Dermis blood vessel endothelial cell (primary cell): ENCODE measurements around the gene C2orf78. TPM values are rescaled to one million over a fixed set of nuclear protein-coding genes. Genes with fewer than 3 reads are reported as not detected.
"Not testable (repeated sequence)": the region's sequence is repeated elsewhere in the genome, so short reads cannot be mapped to it uniquely, and the experiment has no call there.

Source experiments
- DNase-seq: peaks from one replicate; pipeline ENCODE4 v3.0.0; 2010
- total RNA-seq: library from RNA; depleted of rRNA; stranded (reverse); fragments of >200 nt; gene quantifications from 2 replicates; pipeline ENCODE4 v1.2.3, GENCODE V29; 2014

The C2orf78 gene
- not detected in 2 replicates for total RNA-seq

- not testable (repeated sequence) for DNase-seq
Observed at GRCh38 chr2:73783883-73784282, at the start of gene C2orf78. TSS of gene C2orf78 (plus strand) at chr2:73784183. CDS start at chr2:73784310, 127 bp downstream.

- no peak for DNase-seq
Observed at GRCh38 chr2:73736378-73736777, 47.6 kb upstream of the C2orf78 start.

DNA sequence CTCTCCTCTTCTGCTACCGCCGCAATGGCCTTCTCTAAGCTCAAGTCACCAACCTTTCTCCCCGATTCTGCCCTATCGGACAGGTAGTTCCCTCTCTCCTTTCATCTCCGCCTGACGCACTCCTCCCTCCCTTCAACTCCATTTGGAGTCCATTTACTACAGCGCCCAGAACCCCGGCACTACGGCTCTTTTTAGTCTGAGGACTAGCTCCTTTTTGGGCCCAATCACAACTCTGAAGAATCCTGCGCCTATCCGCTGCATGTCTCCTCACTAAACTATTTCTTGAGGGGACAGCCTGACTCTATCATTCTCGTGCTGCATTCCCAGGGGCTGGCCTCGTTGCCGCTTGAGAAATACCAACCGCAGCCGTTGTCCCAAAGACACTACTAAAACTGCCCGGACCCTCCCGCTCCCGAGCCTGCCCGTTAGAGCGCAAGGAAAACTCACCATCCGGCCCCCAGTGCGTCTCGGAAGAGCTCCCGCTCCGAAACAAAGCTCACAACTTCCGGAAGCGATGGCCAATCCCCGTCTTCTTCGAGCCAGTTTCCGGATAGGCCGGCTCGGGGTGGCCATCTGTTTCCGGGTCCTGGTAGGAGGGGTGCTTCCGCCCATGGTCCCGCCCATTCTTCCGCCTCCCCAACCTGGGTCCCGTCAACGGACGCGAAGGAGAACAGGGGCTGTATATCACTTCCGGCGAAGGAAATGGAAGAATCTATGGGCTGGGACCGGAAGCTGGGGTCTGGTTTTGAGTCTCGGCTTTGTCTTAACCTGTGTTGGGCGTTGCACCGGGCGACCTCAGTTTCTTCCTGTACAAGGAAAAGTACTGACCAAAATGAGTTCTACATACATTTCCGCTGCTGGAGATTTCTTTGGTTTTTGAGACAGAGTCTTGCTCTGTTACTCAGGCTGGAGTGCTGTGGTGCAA is 46.9 kb upstream of the C2orf78 start, which contains the start of gene TPRKB:
Gene TPRKB (minus strand): TSS at position 491 of the 925 bp plus-strand sequence. CDS start 2,776 bp downstream, outside the sequence.
- DNase-seq, result peak; percentile 98

DNA sequence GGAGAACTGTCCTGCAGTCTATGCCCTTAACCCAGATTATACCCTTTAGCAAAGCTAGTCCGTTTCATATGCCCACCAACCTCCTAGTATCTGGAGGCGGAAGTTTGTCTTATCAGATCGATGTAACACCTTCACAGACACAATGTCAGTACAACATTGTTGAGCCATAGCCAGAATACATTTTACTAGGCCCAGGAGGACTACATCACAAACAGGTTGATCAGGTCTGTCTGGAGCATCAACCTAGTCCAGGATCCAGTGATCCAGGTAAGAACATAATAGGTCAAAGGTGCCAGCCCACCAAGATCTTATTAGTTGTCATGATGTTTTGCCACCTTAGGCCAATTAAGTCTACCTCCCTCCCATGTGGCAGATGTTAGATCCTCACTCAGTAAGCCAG is 44.9 kb upstream of the C2orf78 start:
- no peak for DNase-seq

DNA sequence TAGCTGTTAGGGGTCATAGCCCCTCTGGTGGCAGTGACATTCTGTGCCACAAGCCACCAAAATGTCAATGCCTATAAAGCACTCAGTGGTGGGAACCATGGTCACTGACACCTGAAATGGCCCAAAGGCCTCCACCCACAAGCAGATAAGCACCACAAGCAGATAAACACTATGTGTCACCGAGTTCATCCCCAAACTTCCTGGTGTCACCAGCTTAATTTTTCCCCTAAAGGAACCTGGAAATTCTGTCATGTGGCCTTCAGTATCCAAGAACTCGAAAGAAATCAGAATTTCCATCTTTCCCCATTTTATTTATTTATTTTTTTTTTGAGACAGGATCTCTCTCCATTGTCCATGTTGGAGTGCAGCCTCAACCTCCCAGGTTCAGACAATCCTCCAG is 43.2 kb upstream of the C2orf78 start:
- DNase-seq, result no peak

DNA sequence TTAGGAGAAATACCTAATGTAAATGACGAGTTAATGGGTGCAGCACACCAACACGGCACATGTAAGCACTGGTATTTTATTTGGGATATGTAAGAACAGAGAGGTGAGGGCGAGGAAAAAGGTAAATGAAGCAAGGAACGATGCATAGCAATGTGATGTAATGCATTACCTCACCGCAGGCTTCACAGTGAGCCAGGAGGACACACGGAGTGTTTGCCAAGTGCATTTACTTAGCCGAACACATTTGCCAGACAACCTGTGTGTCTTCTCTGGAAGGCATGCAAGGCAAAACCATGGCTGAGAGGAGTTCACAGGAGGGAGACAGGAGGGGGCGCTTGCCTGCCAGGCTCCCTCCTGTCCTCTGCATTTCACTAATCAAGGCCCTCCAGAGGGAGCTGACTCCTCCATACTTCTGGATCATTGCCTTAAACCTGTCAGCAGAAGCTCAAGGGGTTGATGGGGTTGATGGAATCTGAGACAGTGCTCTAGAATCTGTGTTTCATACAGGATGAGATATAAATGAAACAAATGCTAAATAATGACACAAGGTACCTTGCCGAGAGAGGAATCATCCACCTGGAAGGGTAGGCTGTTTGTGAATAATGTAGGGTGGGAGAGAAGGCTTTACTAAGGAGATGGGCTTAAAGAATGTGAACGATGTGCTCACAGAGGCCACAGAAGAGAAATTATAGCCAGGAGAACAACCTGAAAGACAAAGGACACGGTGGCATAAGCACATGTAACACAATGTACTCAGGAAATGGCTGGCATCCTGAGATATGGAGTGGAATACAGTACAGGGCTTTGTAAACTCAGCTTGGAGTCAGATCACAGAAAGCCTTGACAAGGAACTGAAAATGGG is 37.7 kb upstream of the C2orf78 start:
- peak; percentile 90 for DNase-seq

DNA sequence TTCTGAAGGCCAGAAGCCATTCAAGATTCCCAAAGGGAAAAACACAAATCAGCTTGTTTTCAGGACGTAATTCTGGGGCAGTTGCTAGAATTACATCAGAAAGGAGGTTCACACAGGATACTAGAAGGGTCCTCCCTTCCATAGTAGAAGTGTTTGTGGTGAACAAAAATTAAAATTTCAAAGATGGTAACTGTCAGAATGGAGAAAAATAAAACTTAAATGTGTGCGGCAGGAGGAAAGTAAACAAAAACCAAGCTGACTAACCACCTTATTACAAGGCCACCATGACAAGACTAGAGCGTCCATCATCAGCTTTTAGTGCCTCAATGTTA is 37.1 kb upstream of the C2orf78 start:
- no peak for DNase-seq

DNA sequence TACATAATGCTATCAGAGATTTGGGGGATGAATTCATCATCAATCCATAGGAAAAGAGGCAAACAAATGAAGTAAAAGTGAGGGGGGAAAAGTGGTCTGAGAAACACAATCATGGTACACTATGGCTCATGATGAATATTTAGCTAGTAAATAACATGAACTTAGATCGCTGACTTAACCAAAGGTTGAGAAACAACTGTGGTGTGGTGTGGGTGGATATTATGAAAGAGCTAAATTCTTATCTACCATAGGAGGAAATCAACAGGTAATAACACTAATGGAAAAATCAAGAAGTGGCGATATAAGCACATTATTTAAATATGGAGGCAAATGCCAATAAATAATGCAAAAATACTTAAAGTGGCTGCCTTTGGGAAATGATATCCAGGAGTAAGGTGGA is 34.7 kb upstream of the C2orf78 start:
- DNase-seq, result no peak

- not testable (repeated sequence) for DNase-seq
Observed at GRCh38 chr2:73754332-73754731, 29.7 kb upstream of the C2orf78 start.

DNA sequence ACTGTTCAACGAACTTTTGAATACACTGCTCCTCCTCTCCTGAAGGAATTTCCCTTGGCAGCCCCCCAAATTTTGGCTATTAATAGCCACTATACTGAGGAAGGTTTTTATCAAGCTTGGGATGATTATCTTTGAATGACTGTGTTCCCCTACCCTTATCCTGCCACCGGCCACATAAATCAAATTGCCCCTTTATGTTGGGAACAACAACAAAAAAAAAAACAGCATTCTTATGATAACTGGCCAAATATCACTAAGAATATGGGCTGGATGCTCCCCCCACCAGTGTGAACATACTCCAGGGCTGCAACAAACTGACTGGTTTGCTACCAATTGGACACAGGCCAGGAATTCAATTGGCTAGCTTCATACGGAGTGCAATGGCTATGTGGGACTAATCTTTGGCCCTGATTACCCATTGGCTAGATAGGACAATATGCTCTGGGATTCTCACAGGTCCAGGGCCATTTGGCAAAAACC is 24.7 kb upstream of the C2orf78 start:
- peak; percentile 89 for DNase-seq

DNA sequence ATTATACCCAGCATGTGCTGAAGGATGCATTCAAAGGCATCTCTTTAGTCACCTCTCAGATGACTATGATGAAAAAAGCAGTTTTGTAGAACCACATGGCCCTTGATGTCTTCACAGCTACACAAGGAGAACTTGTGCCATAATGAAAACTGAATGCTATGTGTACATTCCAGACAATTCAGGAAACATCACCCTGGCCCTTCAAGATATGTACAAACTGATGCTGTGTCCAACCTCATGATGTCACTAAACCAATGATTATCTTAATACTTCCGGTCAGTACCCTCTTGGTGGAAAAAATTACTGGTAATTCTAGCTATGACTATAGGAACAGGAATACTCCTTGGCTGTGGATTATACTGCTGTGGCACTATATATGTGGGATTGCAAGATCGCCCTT is 24.1 kb upstream of the C2orf78 start:
- peak; percentile 27 for DNase-seq

- no peak for DNase-seq
Observed at GRCh38 chr2:73762571-73762970, 21.4 kb upstream of the C2orf78 start.

DNA sequence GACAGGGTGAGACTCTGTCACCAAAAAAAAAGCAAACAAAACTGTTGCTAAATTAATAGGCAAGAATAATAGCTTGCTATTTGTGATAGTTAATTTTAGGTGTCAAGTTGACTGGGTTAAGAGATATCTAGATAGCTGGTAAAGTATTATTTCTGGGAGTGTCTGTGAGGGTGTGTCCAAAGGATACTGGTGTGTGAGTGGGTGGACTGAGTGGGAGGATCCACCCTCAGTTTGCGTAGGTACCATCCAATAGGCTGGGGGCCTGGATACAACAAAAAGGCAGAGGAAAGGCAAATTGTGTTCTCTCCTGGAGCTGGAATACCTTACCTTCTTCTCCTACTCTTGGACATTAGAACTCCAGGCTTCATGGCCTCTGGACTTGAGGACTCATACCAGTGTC is 19.0 kb upstream of the C2orf78 start:
- no peak for DNase-seq

DNA sequence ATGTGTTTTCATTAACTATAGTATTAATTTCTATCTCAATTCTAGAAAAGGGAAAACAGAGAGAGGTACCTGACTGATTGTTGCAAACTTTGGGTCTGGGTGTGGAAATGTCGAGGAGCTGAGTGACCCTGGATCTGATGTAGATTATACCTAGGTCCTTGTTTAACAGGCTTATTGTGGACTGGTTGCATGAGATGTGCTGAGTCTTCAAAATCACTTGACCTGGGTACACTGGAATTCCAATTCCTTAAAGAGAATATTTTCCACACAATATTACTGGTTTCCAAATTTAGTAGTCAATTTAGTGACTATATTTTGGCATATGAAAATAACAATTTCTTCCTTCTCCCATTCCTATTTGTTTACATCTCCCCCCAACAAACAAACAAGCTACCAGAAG is 17.6 kb upstream of the C2orf78 start:
- DNase-seq, result no peak

DNA sequence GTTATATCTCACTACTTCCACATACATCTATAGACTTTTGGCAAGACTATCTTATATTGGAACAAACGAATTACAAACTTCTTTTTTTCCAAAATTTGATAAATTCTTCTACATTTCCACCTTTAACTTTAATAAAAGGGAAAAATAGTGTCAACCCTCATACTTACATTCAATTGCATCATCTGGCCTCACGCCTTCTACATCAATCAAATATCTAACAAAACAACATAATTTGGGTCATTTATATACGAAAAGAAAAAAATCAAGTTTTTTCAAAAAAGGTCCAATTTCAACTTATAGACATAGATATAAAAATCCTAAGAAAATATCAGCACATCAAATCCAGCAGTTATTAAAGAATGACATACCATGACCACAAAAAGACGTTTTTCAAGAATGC is 17.0 kb upstream of the C2orf78 start:
- DNase-seq, result no peak

GRCh38 chr2:73770725-73771124 is 13.3 kb upstream of the C2orf78 start:
- no peak for DNase-seq

- no peak for DNase-seq
Observed at GRCh38 chr2:73772819-73773218, 11.2 kb upstream of the C2orf78 start.

- DNase-seq, result no peak
Observed at GRCh38 chr2:73776381-73776780, 7.6 kb upstream of the C2orf78 start.

DNA sequence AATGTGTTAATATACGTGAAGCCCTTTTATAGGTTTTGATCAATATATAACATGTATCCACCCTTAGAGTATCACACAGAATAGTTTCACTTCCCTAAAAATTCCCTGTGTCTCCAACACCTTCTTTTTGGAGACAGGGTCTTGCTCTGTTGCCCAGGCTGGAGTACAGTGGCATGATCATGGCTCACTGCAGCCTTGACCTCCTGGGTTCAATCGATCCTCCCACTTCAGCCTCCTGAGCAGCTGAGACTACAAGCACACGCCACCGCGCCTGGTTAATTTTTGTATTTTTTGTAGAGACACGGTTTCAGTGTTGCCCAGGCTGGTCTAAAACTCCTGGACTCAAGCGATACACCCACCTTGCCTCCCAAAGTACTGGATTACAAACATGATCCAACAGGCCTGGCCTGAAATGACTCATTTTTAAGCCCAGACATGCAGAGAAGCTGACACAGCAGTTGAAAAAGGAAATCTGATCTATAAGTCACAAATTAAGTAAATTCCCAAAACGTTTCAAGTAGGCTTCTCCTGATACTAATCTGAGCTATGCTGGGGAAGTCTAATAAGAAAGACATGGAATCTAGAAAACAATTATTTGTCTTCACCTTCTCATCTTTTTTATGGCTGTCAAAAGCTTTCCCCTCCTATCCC is 7.0 kb upstream of the C2orf78 start:
- no peak for DNase-seq

GRCh38 chr2:73778867-73779466 is 5.0 kb upstream of the C2orf78 start:
- DNase-seq, result not testable (repeated sequence)

GRCh38 chr2:73779467-73780236 is 4.3 kb upstream of the C2orf78 start, which contains the start of gene DUSP11:
TSS of gene DUSP11 (minus strand) at chr2:73780103. CDS start at chr2:73779974, 129 bp downstream.
- peak; percentile 96 for DNase-seq

DNA sequence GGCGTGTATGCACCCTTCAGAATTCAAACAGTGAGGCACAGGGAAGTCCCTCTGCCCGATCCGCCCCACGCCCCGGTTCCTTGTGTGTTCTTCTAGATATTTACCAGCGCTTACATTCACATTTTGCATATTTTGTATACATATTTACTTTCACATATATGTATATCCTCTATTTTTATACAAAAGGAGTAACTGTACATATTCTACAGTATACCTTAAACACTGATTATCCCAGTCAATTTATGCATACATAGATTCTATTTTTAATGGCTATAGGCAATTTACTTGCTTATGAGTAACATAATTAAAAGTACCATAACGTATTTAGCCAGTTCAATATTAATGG is 3.8 kb upstream of the C2orf78 start:
- DNase-seq, result no peak
